HEK293 (cell line): ENCODE data around the gene TOR2A.

Experiments
- CTCF ChIA-PET: fragments of 350-600 bp; formaldehyde crosslinking; extraction: SDS; loops from one replicate; lab custom pipeline; 2021; ENCODE audit warnings: antibody characterized with exemption; lab: Yijun Ruan, JAX
- POLR2A ChIA-PET: fragments of 300-600 bp; formaldehyde crosslinking; extraction: SDS; loops from one replicate; lab custom pipeline; 2020; ENCODE audit warnings: antibody characterized with exemption, inconsistent platforms; lab: Yijun Ruan, JAX
- H3K27ac ChIP-seq: fragments of 200-500 bp; sonication (Bioruptor generic); 2 replicates; pipeline ENCODE4 v1.5.1; 2014; ENCODE audit warnings: low read depth, low read length, control low read depth, inconsistent platforms; ENCODE audit errors: extremely low read depth
- H3K36me3 ChIP-seq, 2 experiments: fragments of 200-500 bp in 1 of 2; sonication (Bioruptor generic) in 1 of 2; 1 replicate in 1 of 2; 2 replicates in 1 of 2; pipeline ENCODE4 v1.5.1; 2014 to 2017; ENCODE audit warnings: inconsistent platforms in 2 of 2, low read length in 2 of 2; ENCODE audit not compliant: control insufficient read depth in 2 of 2, insufficient read depth in 1 of 2
- H3K4me1 ChIP-seq: fragments of 200-500 bp; sonication (Bioruptor generic); 2 replicates; pipeline ENCODE4 v1.5.1; 2014; ENCODE audit warnings: mild to moderate bottlenecking, low read length, inconsistent platforms; ENCODE audit not compliant: control insufficient read depth, insufficient read depth
- H3K4me3 ChIP-seq: 2 replicates; pipeline ENCODE4 v1.5.1; 2011; ENCODE audit warnings: low read depth, mild to moderate bottlenecking, control low read depth, low read length, moderate library complexity
- H3K9me3 ChIP-seq: fragments of 200-500 bp; sonication (Bioruptor generic); 2 replicates; pipeline ENCODE4 v1.5.1; 2014; ENCODE audit warnings: low read depth, low read length, inconsistent platforms; ENCODE audit not compliant: control insufficient read depth, insufficient read depth
- IKZF3 ChIP-seq: fragments of 450-650 bp; IDR thresholded peaks from 2 replicates; pipeline ENCODE4 v1.5.0; 2018; ENCODE audit warnings: missing biosample characterization, mild to moderate bottlenecking, missing genetic modification characterization, moderate library complexity
- OSR2 ChIP-seq: fragments of 450-650 bp; formaldehyde crosslinking; IDR thresholded peaks from 2 replicates; pipeline ENCODE4 v1.5.1; 2016; ENCODE audit warnings: missing biosample characterization, missing genetic modification characterization
- PBX3 ChIP-seq: sonication (generic); formaldehyde crosslinking; IDR thresholded peaks from 2 replicates; pipeline ENCODE4 v1.8.1; 2022; ENCODE audit warnings: mild to moderate bottlenecking, moderate library complexity, missing genetic modification reagents
- TSHZ1 ChIP-seq: fragments of 450-650 bp; formaldehyde crosslinking; IDR thresholded peaks from 2 replicates; pipeline ENCODE4 v1.5.1; 2016; ENCODE audit warnings: missing biosample characterization, missing genetic modification characterization, borderline replicate concordance
- WT1 ChIP-seq: fragments of 450-650 bp; formaldehyde crosslinking; IDR thresholded peaks from 2 replicates; pipeline ENCODE4 v1.5.1; 2016; ENCODE audit warnings: missing biosample characterization, missing genetic modification characterization
- ZBTB20 ChIP-seq: fragments of 450-650 bp; formaldehyde crosslinking; IDR thresholded peaks from 2 replicates; pipeline ENCODE4 v1.5.1; 2016; ENCODE audit warnings: missing biosample characterization, missing genetic modification characterization
- ZBTB8A ChIP-seq: fragments of 450-650 bp; formaldehyde crosslinking; IDR thresholded peaks from 2 replicates; pipeline ENCODE4 v1.5.1; 2016; ENCODE audit warnings: missing biosample characterization, missing genetic modification characterization
- ZEB2 ChIP-seq: fragments of 450-650 bp; formaldehyde crosslinking; IDR thresholded peaks from 2 replicates; pipeline ENCODE4 v1.5.1; 2016; ENCODE audit warnings: missing biosample characterization, missing genetic modification characterization
- ZFHX2 ChIP-seq: fragments of 450-650 bp; formaldehyde crosslinking; conservative IDR thresholded peaks from 2 replicates; pipeline ENCODE4 v1.5.1; 2016; ENCODE audit warnings: missing biosample characterization, missing genetic modification characterization
- ZFP37 ChIP-seq: fragments of 450-650 bp; formaldehyde crosslinking; IDR thresholded peaks from 2 replicates; pipeline ENCODE4 v1.5.1; 2016; ENCODE audit warnings: missing biosample characterization, missing genetic modification characterization
- ZNF132 ChIP-seq: fragments of 450-650 bp; formaldehyde crosslinking; IDR thresholded peaks from 2 replicates; pipeline ENCODE4 v1.5.1; 2017; ENCODE audit warnings: missing biosample characterization, missing genetic modification characterization, borderline replicate concordance
- ZNF155 ChIP-seq: fragments of 450-650 bp; formaldehyde crosslinking; IDR thresholded peaks from 2 replicates; pipeline ENCODE4 v1.5.1; 2016; ENCODE audit warnings: missing biosample characterization, missing genetic modification characterization
- ZNF174 ChIP-seq: fragments of 450-650 bp; formaldehyde crosslinking; IDR thresholded peaks from 2 replicates; pipeline ENCODE4 v1.5.0; 2017; ENCODE audit warnings: missing biosample characterization, mild to moderate bottlenecking, missing genetic modification characterization
- ZNF223 ChIP-seq: fragments of 450-650 bp; formaldehyde crosslinking; IDR thresholded peaks from 2 replicates; pipeline ENCODE4 v1.5.1; 2016; ENCODE audit warnings: missing biosample characterization, missing genetic modification characterization
- ZNF274 ChIP-seq, 2 experiments: fragments of 200-500 bp in 1 of 2; fragments of 450-650 bp in 1 of 2; sonication (Bioruptor generic) in 1 of 2; formaldehyde crosslinking in 1 of 2; IDR thresholded peaks; 2 replicates each; pipeline versions ENCODE4 v1.5.1 to v1.6.1; 2014 to 2016; ENCODE audit warnings: borderline replicate concordance in 1 of 2, inconsistent platforms in 1 of 2, low read length in 1 of 2, missing biosample characterization in 1 of 2, missing genetic modification characterization in 1 of 2
- ZNF341 ChIP-seq: fragments of 450-650 bp; formaldehyde crosslinking; IDR thresholded peaks from 2 replicates; pipeline ENCODE4; 2016; ENCODE audit warnings: low read depth, missing biosample characterization, missing genetic modification characterization
- ZNF354C ChIP-seq: fragments of 450-650 bp; formaldehyde crosslinking; IDR thresholded peaks from 2 replicates; pipeline ENCODE4 v1.5.1; 2016; ENCODE audit warnings: missing biosample characterization, missing genetic modification characterization, low read depth, borderline replicate concordance
- ZNF426 ChIP-seq: fragments of 450-650 bp; formaldehyde crosslinking; IDR thresholded peaks from 2 replicates; pipeline ENCODE4 v1.5.1; 2017; ENCODE audit warnings: missing biosample characterization, missing genetic modification characterization, mild to moderate bottlenecking, inconsistent platforms, moderate library complexity
- ZNF549 ChIP-seq: fragments of 450-650 bp; IDR thresholded peaks from 2 replicates; pipeline ENCODE4 v1.5.1; 2018; ENCODE audit warnings: missing biosample characterization, missing genetic modification characterization, mild to moderate bottlenecking, inconsistent platforms, moderate library complexity
- ZNF596 ChIP-seq: fragments of 450-650 bp; IDR thresholded peaks from 2 replicates; pipeline ENCODE4 v1.5.0; 2018; ENCODE audit warnings: missing biosample characterization, mild to moderate bottlenecking, missing genetic modification characterization, moderate library complexity
- ZNF677 ChIP-seq: fragments of 450-650 bp; IDR thresholded peaks from 2 replicates; pipeline ENCODE4 v1.5.0; 2018; ENCODE audit warnings: missing biosample characterization, mild to moderate bottlenecking, missing genetic modification characterization, moderate library complexity
- ZNF747 ChIP-seq: fragments of 450-650 bp; formaldehyde crosslinking; IDR thresholded peaks from 2 replicates; pipeline ENCODE4 v1.5.1; 2016; ENCODE audit warnings: missing biosample characterization, missing genetic modification characterization
- ZNF76 ChIP-seq: fragments of 450-650 bp; formaldehyde crosslinking; IDR thresholded peaks from 2 replicates; pipeline ENCODE4; 2016; ENCODE audit warnings: low read depth, missing biosample characterization, missing genetic modification characterization, borderline replicate concordance
- ZSCAN30 ChIP-seq: fragments of 450-650 bp; IDR thresholded peaks from 2 replicates; pipeline ENCODE4 v1.5.1; 2018; ENCODE audit warnings: missing biosample characterization, mild to moderate bottlenecking, missing genetic modification characterization, moderate library complexity
- TF ChIP-seq, protein P1 (sequence below): fragments of 450-650 bp; formaldehyde crosslinking; IDR thresholded peaks from 2 replicates; pipeline ENCODE4 v1.5.1; 2017; ENCODE audit warnings: missing biosample characterization, missing genetic modification characterization
- TF ChIP-seq, protein P2 (sequence below): fragments of 450-650 bp; formaldehyde crosslinking; IDR thresholded peaks from 2 replicates; pipeline ENCODE4 v1.5.0; 2017; ENCODE audit warnings: missing biosample characterization, missing genetic modification characterization, borderline replicate concordance

TOR2A gene

GRCh38 chr9:127768698-127769097 lies 33.6 kb upstream of the TOR2A start (continued):
- TF ChIP-seq TSHZ1 (tag by site-specific recombination) (no peak), ZNF747 (tag by site-specific recombination) (no peak), ZSCAN30 (tag by site-specific recombination) (no peak), IKZF3 (tag by site-specific recombination) (no peak), ZNF549 (no peak), ZEB2 (tag by site-specific recombination) (no peak), OSR2 (tag by site-specific recombination) (no peak), ZNF354C (tag by site-specific recombination) (no peak), ZNF76 (tag by site-specific recombination) (no peak), ZNF341 (tag by site-specific recombination) (no peak), WT1 (tag by site-specific recombination) (no peak), ZFHX2 (tag by site-specific recombination) (no peak)

DNA sequence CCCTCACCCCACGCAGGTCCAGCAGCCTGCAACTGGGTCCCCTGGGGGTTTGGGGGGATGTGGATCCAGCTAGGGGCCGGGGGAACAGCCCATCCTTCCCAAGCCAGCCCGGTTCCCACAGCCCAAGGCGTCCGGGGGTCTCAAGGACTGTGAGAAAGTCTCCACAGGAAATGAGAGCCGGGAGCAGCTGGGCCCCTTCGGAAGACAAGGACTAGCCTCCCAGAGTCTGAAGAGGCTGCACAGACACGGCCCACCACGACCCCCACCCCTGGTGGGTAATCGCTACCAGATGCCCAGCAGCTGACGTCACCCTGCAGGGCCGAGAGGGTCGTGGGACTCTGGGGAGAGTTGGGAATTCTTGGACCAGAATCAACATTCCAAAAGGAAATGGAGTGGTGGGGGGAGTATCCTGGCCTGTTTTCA lies 32.8 kb upstream of the TOR2A start:
- TF ChIP-seq IKZF3 (tag by site-specific recombination) (no peak), ZNF223 (tag by site-specific recombination) (no peak), ZFP37 (tag by site-specific recombination) (no peak), ZNF596 (no peak)
- TF ChIP-seq, protein P1, sequence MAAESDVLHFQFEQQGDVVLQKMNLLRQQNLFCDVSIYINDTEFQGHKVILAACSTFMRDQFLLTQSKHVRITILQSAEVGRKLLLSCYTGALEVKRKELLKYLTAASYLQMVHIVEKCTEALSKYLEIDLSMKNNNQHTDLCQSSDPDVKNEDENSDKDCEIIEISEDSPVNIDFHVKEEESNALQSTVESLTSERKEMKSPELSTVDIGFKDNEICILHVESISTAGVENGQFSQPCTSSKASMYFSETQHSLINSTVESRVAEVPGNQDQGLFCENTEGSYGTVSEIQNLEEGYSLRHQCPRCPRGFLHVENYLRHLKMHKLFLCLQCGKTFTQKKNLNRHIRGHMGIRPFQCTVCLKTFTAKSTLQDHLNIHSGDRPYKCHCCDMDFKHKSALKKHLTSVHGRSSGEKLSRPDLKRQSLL, result no peak

DNA sequence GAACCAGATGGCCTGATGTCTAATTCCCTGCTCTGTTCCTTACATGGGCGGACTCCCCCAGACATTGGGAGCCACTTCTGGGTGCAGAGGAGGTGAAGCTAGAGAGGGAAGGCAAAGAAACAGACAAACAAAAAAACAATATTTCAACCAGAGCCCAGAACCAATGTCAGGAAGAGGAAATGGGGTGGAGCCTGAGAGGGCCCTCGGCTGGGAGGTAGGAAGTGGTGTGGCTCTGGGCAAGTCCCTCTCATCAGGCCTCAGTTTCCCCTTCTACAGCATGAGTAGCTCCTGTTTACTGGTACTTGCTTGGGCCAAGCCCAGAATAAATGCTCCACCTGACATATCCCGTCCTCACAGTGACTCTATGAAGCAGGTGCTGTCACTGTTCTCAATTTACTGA lies 32.3 kb upstream of the TOR2A start:
- ChIA-PET CTCF (interaction anchor here (0.7 to 3.1 kb wide), 7 partner anchors 9 to 153 kb away, joined by 3 to 14 read pairs (median 4); partner anchors contain the start of genes CDK9 and TOR2A), POLR2A (interaction anchor here (1.4 kb wide), 1 partner anchor 27 kb away, joined by 4 read pairs; no protein-coding TSS in a partner anchor)
- Histone ChIP-seq H3K4me1 (no peaks in the 10 kb centered on the region), H3K27ac (no peak overlapping the region), H3K36me3 (no peaks in the 10 kb centered on the region), H3K4me3 (no peak overlapping the region)
- TF ChIP-seq PBX3 (CRISPR knock-in tag) (no peak), ZNF274 (IDR thresholded peaks at IDR 0.05; ENCODE audit: low read length) (no peak), ZNF274 (tag by site-specific recombination; IDR thresholded peaks at IDR 0.05; ENCODE audit: borderline replicate concordance) (no peak), ZNF132 (tag by site-specific recombination) (no peak), ZBTB8A (tag by site-specific recombination) (no peak), ZNF677 (tag by site-specific recombination) (no peak), ZBTB20 (tag by site-specific recombination) (no peak), ZNF155 (tag by site-specific recombination) (no peak), ZNF174 (tag by site-specific recombination) (no peak), ZNF426 (no peak)
- TF ChIP-seq, protein P2, sequence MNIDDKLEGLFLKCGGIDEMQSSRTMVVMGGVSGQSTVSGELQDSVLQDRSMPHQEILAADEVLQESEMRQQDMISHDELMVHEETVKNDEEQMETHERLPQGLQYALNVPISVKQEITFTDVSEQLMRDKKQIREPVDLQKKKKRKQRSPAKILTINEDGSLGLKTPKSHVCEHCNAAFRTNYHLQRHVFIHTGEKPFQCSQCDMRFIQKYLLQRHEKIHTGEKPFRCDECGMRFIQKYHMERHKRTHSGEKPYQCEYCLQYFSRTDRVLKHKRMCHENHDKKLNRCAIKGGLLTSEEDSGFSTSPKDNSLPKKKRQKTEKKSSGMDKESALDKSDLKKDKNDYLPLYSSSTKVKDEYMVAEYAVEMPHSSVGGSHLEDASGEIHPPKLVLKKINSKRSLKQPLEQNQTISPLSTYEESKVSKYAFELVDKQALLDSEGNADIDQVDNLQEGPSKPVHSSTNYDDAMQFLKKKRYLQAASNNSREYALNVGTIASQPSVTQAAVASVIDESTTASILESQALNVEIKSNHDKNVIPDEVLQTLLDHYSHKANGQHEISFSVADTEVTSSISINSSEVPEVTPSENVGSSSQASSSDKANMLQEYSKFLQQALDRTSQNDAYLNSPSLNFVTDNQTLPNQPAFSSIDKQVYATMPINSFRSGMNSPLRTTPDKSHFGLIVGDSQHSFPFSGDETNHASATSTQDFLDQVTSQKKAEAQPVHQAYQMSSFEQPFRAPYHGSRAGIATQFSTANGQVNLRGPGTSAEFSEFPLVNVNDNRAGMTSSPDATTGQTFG, result no peak
- TF ChIP-seq, all 188 proteins: peak for 0
- H3K9me3 ChIP-seq, result no peaks in the 10 kb centered on the region

More for the DNA sequence above, 32.8 kb upstream of the TOR2A start:
- H3K27ac ChIP-seq, result no peak overlapping the region
- no peaks in the 10 kb centered on the region for H3K36me3 ChIP-seq
- no peaks in the 10 kb centered on the region for H3K9me3 ChIP-seq
- ChIA-PET POLR2A (interaction anchor here (1.4 kb wide), 1 partner anchor 27 kb away, joined by 4 read pairs; no protein-coding TSS in a partner anchor), CTCF (interaction anchor here (0.8 to 3.1 kb wide), 4 partner anchors 10 to 102 kb away, joined by 3 to 14 read pairs (median 4); partner anchors contain the start of genes CDK9 and TOR2A)
- H3K4me3 ChIP-seq, result no peak overlapping the region
- H3K4me1 ChIP-seq, result no peaks in the 10 kb centered on the region
